ENCODE measurements around the gene NRIP1. TPM values are rescaled to one million over a fixed set of nuclear protein-coding genes. Genes with fewer than 3 reads are reported as not detected.

Gene NRIP1
- total RNA-seq, 2 donors from 2014 or later: 29.9 to 35.9 TPM

GRCh38 chr21:15045017-15045416, 19.8 kb downstream of the NRIP1 start:
- Histone ChIP-seq H3K4me1 (ENCODE audit: control insufficient read depth, insufficient read depth, low read length) (no peaks in the 10 kb centered on the region), H3K27me3 (ENCODE audit: control insufficient read depth, insufficient read depth, low read length, poor library complexity, severe bottlenecking) (no peaks in the 10 kb centered on the region), H3K36me3 (ENCODE audit: control insufficient read depth, insufficient read depth, low read length) (peaks cover 27% of the 10 kb centered on the region), H3K9me3 (ENCODE audit: control insufficient read depth, low read length) (peaks cover 18% of the 10 kb centered on the region), H3K4me3 (ENCODE audit: low read length) (no peak overlapping the region), H3K27ac (ENCODE audit: low read depth, low read length) (no peak overlapping the region), H3K9ac (ENCODE audit: extremely low read depth, low read length, poor library complexity, severe bottlenecking) (no peak overlapping the region)
- 87% methylated on average over 3 of the region's 3 CpGs; no CpG with 5 or more reads in 1 of the 2 experiments for WGBS, 2 experiments (ENCODE audit: insufficient coverage in 1 of 2, insufficient read length in 1 of 2)
- peaks cover 32% of the 10 kb centered on the region for H3K36me3 Mint-ChIP-seq (ENCODE audit: low read depth)
- H3K4me3 Mint-ChIP-seq: no peak overlapping the region
- no peaks in the 10 kb centered on the region for H3K27me3 Mint-ChIP-seq (ENCODE audit: insufficient read depth)
- no peak overlapping the region for H3K27ac Mint-ChIP-seq
- H3K9me3 Mint-ChIP-seq: peaks cover 19% of the 10 kb centered on the region
- H3K4me1 Mint-ChIP-seq: peaks cover 8% of the 10 kb centered on the region
- TF ChIP-seq CTCF (conservative IDR thresholded peaks at IDR 0.05): no peak
- DNase-seq: no peak

- no peak overlapping the region for H3K4me3 Mint-ChIP-seq
- Histone ChIP-seq H3K27ac (ENCODE audit: low read depth, low read length) (no peak overlapping the region), H3K4me3 (ENCODE audit: low read length) (peak overlapping the region; percentile 39), H3K36me3 (ENCODE audit: control insufficient read depth, insufficient read depth, low read length) (peaks cover 30% of the 10 kb centered on the region), H3K9ac (ENCODE audit: extremely low read depth, low read length, poor library complexity, severe bottlenecking) (no peak overlapping the region), H3K4me1 (ENCODE audit: control insufficient read depth, insufficient read depth, low read length) (no peaks in the 10 kb centered on the region), H3K9me3 (ENCODE audit: control insufficient read depth, low read length) (peaks cover 18% of the 10 kb centered on the region), H3K27me3 (ENCODE audit: control insufficient read depth, insufficient read depth, low read length, poor library complexity, severe bottlenecking) (no peaks in the 10 kb centered on the region)
- no peak overlapping the region for H3K27ac Mint-ChIP-seq
- H3K4me1 Mint-ChIP-seq: peaks cover 3% of the 10 kb centered on the region
- no peaks in the 10 kb centered on the region for H3K27me3 Mint-ChIP-seq (ENCODE audit: insufficient read depth)
- peaks cover 34% of the 10 kb centered on the region for H3K36me3 Mint-ChIP-seq (ENCODE audit: low read depth)
- peaks cover 15% of the 10 kb centered on the region for H3K9me3 Mint-ChIP-seq
- DNase-seq: no peak
- TF ChIP-seq CTCF (conservative IDR thresholded peaks at IDR 0.05): no peak
These were observed 22.3 kb downstream of the NRIP1 start for GRCh38 chr21:15042531-15042930.

- peaks cover 19% of the 10 kb centered on the region for H3K36me3 Mint-ChIP-seq (ENCODE audit: low read depth)
- H3K27me3 Mint-ChIP-seq (ENCODE audit: insufficient read depth): no peaks in the 10 kb centered on the region
- Histone ChIP-seq H3K4me3 (ENCODE audit: low read length) (no peak overlapping the region), H3K27me3 (ENCODE audit: control insufficient read depth, insufficient read depth, low read length, poor library complexity, severe bottlenecking) (no peaks in the 10 kb centered on the region), H3K9ac (ENCODE audit: extremely low read depth, low read length, poor library complexity, severe bottlenecking) (no peak overlapping the region), H3K9me3 (ENCODE audit: control insufficient read depth, low read length) (peaks cover 14% of the 10 kb centered on the region), H3K27ac (ENCODE audit: low read depth, low read length) (no peak overlapping the region), H3K4me1 (ENCODE audit: control insufficient read depth, insufficient read depth, low read length) (no peaks in the 10 kb centered on the region), H3K36me3 (ENCODE audit: control insufficient read depth, insufficient read depth, low read length) (peaks cover 30% of the 10 kb centered on the region)
- DNase-seq: no peak
- peaks cover 3% of the 10 kb centered on the region for H3K9me3 Mint-ChIP-seq
- H3K4me1 Mint-ChIP-seq: peaks cover 3% of the 10 kb centered on the region
- no peak overlapping the region for H3K27ac Mint-ChIP-seq
- no peak for TF ChIP-seq CTCF (conservative IDR thresholded peaks at IDR 0.05)
- H3K4me3 Mint-ChIP-seq: no peak overlapping the region
- 100% methylated on average over 1 of the region's 1 CpG; no CpG with 5 or more reads in 1 of the 2 experiments for WGBS, 2 experiments (ENCODE audit: insufficient coverage in 1 of 2, insufficient read length in 1 of 2)
These were observed 25.0 kb downstream of the NRIP1 start for GRCh38 chr21:15039607-15040299.
